ENCODE data around the gene PPIL6. TPM values are rescaled to one million over a fixed set of nuclear protein-coding genes. Genes with fewer than 3 reads are reported as not detected.
A peak's percentile ranks its signal among the peaks of the same experiment; 100 is the strongest.

The PPIL6 gene
- polyA plus RNA-seq, 3 donors: 0.09 to 0.28 (median 0.14) TPM

DNA sequence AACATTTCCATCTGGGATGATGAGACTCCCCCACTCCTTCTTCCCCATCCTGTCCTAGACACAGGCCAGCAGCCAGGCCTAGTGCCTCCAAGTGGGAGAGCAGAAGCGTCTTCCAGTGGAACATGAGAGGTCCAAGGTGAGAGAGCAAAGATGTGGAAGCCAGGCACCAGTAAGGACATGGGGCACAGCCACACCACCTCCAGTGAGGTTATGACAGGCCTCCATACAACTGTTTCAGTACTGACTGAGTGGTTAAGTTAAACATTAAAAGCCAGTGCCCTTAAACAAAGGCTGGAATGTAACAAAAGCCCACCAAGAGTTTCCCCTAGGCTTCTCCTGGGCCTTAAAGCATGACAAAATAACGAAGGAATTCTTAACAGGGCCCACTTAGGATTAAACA, 37.3 kb upstream of the PPIL6 start:
- Histone ChIP-seq H3K79me2 (ENCODE audit: insufficient read depth, low read length) (peaks cover 65% of the 10 kb centered on the region), H2AFZ (ENCODE audit: insufficient read depth, low read depth, low read length, poor library complexity, severe bottlenecking) (no peak overlapping the region), H3K4me1 (ENCODE audit: control insufficient read depth in 1 of 2, insufficient read depth in 2 of 2, low read length in 2 of 2) (peaks cover 31 to 40% of the 10 kb centered on the region in 2 donors), H4K20me1 (ENCODE audit: insufficient read depth, low read length) (peaks cover 31% of the 10 kb centered on the region), H3K27me3 (ENCODE audit: control insufficient read depth in 2 of 2, insufficient read depth in 2 of 2, low read length in 2 of 2) (no peaks in the 10 kb centered on the region), H3K9ac (ENCODE audit: insufficient read depth, low read length, poor library complexity, severe bottlenecking) (peak overlapping the region; percentile 4), H3K4me3 (replicated peaks in 1 of 3; ENCODE audit: low read depth in 2 of 3, low read length in 3 of 3) (no peak overlapping the region), H3K36me3 (replicated peaks in 1 of 2; ENCODE audit: control insufficient read depth in 1 of 2, insufficient read depth in 2 of 2, low read length in 2 of 2) (peaks cover 39 to 76% of the 10 kb centered on the region in 2 donors), H3K4me2 (replicated peaks; ENCODE audit: extremely low read depth, low read length, poor library complexity, severe bottlenecking) (no peak overlapping the region), H3K9me3 (replicated peaks in 1 of 2; ENCODE audit: control insufficient read depth in 1 of 2, insufficient read depth in 1 of 2, low read length in 2 of 2) (no peaks in the 10 kb centered on the region), H3K27ac (ENCODE audit: low read depth in 1 of 2, low read length in 2 of 2) (peak overlapping the region in 1 of 2 donors; percentile 43)
- H3K27me3 Mint-ChIP-seq (ENCODE audit: low read depth in 3 of 3): no peaks in the 10 kb centered on the region
- no peaks in the 10 kb centered on the region for H3K9me3 Mint-ChIP-seq
- H3K4me1 Mint-ChIP-seq: peaks cover 52% of the 10 kb centered on the region
- no peak for DNase-seq
- H3K27ac Mint-ChIP-seq: peak overlapping the region in 4 of 7 donors; percentile 44 to 77 (median 66)
- 100% methylated on average over 2 of the region's 2 CpGs for WGBS (ENCODE audit: insufficient coverage)
- no peak overlapping the region for H3K4me3 Mint-ChIP-seq
- H3K36me3 Mint-ChIP-seq: peaks cover 71 to 77% of the 10 kb centered on the region in 2 donors
- TF ChIP-seq, protein P1, sequence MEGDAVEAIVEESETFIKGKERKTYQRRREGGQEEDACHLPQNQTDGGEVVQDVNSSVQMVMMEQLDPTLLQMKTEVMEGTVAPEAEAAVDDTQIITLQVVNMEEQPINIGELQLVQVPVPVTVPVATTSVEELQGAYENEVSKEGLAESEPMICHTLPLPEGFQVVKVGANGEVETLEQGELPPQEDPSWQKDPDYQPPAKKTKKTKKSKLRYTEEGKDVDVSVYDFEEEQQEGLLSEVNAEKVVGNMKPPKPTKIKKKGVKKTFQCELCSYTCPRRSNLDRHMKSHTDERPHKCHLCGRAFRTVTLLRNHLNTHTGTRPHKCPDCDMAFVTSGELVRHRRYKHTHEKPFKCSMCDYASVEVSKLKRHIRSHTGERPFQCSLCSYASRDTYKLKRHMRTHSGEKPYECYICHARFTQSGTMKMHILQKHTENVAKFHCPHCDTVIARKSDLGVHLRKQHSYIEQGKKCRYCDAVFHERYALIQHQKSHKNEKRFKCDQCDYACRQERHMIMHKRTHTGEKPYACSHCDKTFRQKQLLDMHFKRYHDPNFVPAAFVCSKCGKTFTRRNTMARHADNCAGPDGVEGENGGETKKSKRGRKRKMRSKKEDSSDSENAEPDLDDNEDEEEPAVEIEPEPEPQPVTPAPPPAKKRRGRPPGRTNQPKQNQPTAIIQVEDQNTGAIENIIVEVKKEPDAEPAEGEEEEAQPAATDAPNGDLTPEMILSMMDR (IDR thresholded peaks at IDR 0.05): no peak
- intact Hi-C loops (cut with micrococcal nuclease): no loop called here

DNA sequence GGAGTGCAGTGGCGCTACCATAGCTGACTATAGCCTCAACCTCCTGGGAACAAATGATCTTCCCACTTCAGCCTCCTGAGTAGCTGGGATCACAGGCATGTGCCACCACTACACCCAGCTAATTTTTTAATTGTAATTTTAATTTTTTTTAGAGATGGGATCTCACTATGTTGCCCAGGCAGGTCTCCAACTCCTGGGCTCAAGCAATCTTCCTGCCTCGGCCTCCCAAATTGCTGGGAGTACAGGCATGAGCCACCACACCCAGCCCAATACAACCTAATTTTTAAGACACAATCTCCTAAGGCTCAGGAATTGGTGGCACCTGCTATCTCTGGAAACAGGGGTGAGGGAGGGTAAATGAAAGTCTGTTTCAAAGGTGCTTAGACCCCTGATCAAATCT, 36.8 kb upstream of the PPIL6 start:
- no peak for DNase-seq
- TF ChIP-seq, protein P1 (IDR thresholded peaks at IDR 0.05): no peak
- Mint-ChIP-seq H3K4me1 (peaks cover 54% of the 10 kb centered on the region), H3K4me3 (no peak overlapping the region), H3K36me3 (peaks cover 76 to 82% of the 10 kb centered on the region in 2 donors), H3K27ac (peak overlapping the region in 1 of 7 donors; percentile 61), H3K27me3 (ENCODE audit: low read depth in 3 of 3) (no peaks in the 10 kb centered on the region), H3K9me3 (no peaks in the 10 kb centered on the region)
- Histone ChIP-seq H3K79me2 (ENCODE audit: insufficient read depth, low read length) (peaks cover 59% of the 10 kb centered on the region), H3K4me2 (replicated peaks; ENCODE audit: extremely low read depth, low read length, poor library complexity, severe bottlenecking) (no peak overlapping the region), H3K4me1 (ENCODE audit: control insufficient read depth in 1 of 2, insufficient read depth in 2 of 2, low read length in 2 of 2) (peaks cover 28 to 35% of the 10 kb centered on the region in 2 donors), H3K9ac (ENCODE audit: insufficient read depth, low read length, poor library complexity, severe bottlenecking) (no peak overlapping the region), H3K27me3 (ENCODE audit: control insufficient read depth in 2 of 2, insufficient read depth in 2 of 2, low read length in 2 of 2) (no peaks in the 10 kb centered on the region), H3K4me3 (replicated peaks in 1 of 3; ENCODE audit: low read depth in 2 of 3, low read length in 3 of 3) (no peak overlapping the region), H3K9me3 (replicated peaks in 1 of 2; ENCODE audit: control insufficient read depth in 1 of 2, insufficient read depth in 1 of 2, low read length in 2 of 2) (no peaks in the 10 kb centered on the region), H4K20me1 (ENCODE audit: insufficient read depth, low read length) (peaks cover 33% of the 10 kb centered on the region), H3K36me3 (replicated peaks in 1 of 2; ENCODE audit: control insufficient read depth in 1 of 2, insufficient read depth in 2 of 2, low read length in 2 of 2) (peaks cover 44 to 82% of the 10 kb centered on the region in 2 donors), H2AFZ (ENCODE audit: insufficient read depth, low read depth, low read length, poor library complexity, severe bottlenecking) (no peak overlapping the region), H3K27ac (ENCODE audit: low read depth in 1 of 2, low read length in 2 of 2) (peak overlapping the region in 1 of 2 donors; percentile 43)
- intact Hi-C loops (cut with micrococcal nuclease): no loop called here
- 100% methylated on average over 1 of the region's 2 CpGs for WGBS (ENCODE audit: insufficient coverage)
